ENCODE results near the gene IGIP. TPM values are rescaled to one million over a fixed set of nuclear protein-coding genes. Genes with fewer than 3 reads are reported as not detected.

Gene IGIP
- total and polyA plus RNA-seq, 8 donors: 2.6 to 8.0 (median 5.8) TPM

DNA sequence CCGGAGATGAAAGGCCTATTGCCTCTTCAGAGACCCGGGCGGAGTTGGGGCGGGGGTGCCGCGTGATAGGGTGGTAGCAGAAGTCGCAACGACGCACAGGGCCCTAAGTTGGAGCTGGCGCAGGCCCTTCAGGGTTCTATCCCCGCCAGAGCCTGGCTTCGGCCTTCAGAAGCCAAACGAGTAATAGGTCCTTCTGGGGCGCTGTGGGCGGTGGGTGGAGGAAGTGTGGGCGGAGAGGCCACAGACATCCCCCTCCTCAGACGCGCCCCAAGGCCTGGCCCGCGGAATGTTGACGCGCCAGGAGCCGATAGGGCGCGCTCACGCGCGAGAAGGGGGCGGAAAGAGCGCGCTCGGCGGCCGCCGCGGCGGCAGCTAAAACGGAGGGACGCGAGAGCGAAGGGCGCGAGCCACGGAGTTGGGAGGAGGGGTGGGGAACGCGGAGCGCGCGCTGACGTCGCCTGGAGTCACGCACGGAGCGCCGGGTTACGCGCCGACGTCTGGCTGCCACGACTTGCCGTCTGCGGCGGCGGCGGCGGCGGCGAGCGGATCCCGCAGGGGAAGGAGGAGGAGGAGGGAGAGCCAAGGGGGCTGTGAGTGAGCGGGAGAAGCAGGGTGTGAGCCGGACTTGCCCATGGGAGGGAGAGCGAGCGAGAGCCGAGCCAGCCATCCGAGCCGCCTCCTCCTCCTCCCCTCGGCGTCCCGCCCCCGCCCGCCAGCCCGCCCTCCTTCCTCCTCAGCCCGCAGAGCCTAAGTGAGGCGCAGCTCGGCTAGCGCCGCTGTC lies 18.2 kb upstream of the IGIP start:
- ATAC-seq: peak; percentile 89 to 96 (median 94)
- no peak for FAIRE-seq
- Histone ChIP-seq H3K4me3 (peak overlapping the region; percentile 55 to 69 (median 65)), H3K9me3 (no peaks in the 10 kb centered on the region), H3K4me1 (peaks cover 17 to 27% (median 17%) of the 10 kb centered on the region in 3 donors), H3K36me3 (no peaks in the 10 kb centered on the region), H3K27me3 (no peaks in the 10 kb centered on the region), H3K27ac (peak overlapping the region; percentile 96 to 99 (median 97))
- TF ChIP-seq, protein P1, sequence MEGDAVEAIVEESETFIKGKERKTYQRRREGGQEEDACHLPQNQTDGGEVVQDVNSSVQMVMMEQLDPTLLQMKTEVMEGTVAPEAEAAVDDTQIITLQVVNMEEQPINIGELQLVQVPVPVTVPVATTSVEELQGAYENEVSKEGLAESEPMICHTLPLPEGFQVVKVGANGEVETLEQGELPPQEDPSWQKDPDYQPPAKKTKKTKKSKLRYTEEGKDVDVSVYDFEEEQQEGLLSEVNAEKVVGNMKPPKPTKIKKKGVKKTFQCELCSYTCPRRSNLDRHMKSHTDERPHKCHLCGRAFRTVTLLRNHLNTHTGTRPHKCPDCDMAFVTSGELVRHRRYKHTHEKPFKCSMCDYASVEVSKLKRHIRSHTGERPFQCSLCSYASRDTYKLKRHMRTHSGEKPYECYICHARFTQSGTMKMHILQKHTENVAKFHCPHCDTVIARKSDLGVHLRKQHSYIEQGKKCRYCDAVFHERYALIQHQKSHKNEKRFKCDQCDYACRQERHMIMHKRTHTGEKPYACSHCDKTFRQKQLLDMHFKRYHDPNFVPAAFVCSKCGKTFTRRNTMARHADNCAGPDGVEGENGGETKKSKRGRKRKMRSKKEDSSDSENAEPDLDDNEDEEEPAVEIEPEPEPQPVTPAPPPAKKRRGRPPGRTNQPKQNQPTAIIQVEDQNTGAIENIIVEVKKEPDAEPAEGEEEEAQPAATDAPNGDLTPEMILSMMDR (IDR thresholded peaks at IDR 0.05): no peak
- intact Hi-C loops (cut with DNase I): no loop called here
- peak; percentile 92 to 97 (median 94) for DNase-seq
- 0% methylated on average over 55 to 85 of the region's 88 CpGs for WGBS, 2 donors

DNA sequence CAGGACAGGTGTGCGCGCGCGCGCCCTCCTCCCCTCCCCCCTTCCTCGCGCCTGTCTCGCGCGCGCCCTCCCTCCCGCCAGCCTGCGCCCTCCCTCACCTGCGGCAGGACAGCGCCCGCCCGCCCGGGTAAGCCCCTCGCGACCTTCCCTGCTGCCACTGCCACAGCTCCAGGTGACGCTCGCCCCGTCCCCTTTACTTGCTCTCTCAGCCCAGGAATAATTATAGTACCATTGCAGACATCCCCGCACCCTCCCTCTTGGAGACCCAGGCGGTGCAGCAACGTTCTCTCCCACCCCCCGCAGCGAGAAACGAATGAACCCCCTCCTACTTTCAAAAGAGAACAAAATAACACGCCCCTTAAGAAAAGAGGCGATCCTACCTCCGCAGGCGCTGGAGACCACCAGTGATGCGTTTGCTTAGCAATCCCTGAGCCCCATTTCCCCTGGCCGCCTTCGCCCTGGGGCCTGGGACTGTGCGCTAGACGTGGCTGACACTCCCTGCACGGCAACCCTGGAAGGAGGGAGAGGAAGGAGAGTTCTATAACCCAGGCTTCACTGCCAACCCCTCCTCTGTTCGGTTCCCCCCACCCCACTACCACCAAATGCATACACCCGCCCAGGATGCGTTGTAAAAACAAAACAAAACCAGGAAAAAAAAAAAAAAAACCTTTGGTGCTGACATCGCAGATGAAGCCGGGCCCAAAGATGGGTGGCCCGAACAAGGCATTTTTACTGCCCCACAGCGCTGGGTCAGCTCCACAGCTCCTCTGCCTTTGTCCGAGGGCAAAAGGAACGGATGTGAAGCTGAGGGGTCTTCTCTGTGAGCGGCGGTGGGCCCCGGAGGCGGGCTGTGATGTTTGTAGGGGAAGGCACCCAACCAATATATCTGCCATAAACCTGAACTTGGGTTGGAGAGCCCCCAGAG lies 17.4 kb upstream of the IGIP start:
- FAIRE-seq (no peak), ATAC-seq (peak; percentile 7 to 32 (median 26)), DNase-seq (peak; percentile 41 to 94 (median 50))
- Histone ChIP-seq H3K9me3 (no peaks in the 10 kb centered on the region), H3K36me3 (no peaks in the 10 kb centered on the region), H3K27me3 (no peaks in the 10 kb centered on the region), H3K27ac (peak overlapping the region; percentile 96 to 99 (median 97)), H3K4me3 (peak overlapping the region; percentile 55 to 69 (median 65)), H3K4me1 (peaks cover 17 to 27% (median 21%) of the 10 kb centered on the region in 3 donors)
- TF ChIP-seq, protein P1 (IDR thresholded peaks at IDR 0.05): no peak
- 1% methylated on average over 40 to 52 of the region's 52 CpGs for WGBS, 2 donors
- intact Hi-C loops (cut with DNase I): no loop called here

DNA sequence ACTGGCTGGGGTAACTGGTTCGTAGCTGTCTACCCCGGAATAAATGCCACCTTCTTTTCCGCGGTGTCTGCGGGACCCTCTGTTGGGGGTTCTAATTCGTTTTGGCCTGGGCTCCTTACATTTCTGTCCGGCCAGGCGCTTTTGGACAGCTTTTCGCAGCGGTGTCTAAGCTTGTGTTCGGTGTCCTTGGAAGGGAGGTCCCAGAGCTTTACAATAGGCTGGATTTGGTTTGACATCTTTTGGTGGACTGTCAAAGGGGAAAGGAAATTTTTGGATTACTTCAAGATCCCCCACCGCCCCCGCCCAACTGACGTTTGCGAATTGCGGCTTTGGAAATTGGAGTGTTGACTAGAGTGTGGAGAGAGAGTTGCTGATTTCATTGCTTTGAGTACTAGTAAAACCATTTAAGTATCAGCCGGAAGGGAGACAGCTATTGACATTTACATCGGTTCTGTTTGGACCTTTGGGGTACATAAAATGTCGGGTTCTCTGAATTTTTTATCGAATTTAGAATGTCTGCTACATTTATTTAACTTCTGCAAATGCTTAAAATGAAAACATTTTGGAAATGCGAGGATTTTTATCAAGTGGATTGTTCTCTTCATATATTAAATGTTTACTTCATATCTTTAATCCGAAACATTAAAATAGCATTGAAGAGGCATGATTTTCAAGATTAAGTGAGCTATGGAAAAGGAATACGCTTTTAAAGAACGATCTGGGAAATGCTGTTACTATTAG lies 16.5 kb upstream of the IGIP start:
- 13 to 16% methylated on average over 24 of the region's 24 CpGs for WGBS, 2 donors
- ATAC-seq (no peak), FAIRE-seq (no peak), DNase-seq (peak in 3 of 6 donors; percentile 15 to 62 (median 20))
- TF ChIP-seq, protein P1 (IDR thresholded peaks at IDR 0.05): no peak
- intact Hi-C loops (cut with DNase I): no loop called here
- Histone ChIP-seq H3K4me1 (peaks cover 17 to 27% (median 21%) of the 10 kb centered on the region in 3 donors), H3K4me3 (peak overlapping the region; percentile 55 to 69 (median 65)), H3K27ac (peak overlapping the region in 3 of 4 donors; percentile 96 to 99 (median 97)), H3K36me3 (no peaks in the 10 kb centered on the region), H3K9me3 (no peaks in the 10 kb centered on the region), H3K27me3 (no peaks in the 10 kb centered on the region)

DNA sequence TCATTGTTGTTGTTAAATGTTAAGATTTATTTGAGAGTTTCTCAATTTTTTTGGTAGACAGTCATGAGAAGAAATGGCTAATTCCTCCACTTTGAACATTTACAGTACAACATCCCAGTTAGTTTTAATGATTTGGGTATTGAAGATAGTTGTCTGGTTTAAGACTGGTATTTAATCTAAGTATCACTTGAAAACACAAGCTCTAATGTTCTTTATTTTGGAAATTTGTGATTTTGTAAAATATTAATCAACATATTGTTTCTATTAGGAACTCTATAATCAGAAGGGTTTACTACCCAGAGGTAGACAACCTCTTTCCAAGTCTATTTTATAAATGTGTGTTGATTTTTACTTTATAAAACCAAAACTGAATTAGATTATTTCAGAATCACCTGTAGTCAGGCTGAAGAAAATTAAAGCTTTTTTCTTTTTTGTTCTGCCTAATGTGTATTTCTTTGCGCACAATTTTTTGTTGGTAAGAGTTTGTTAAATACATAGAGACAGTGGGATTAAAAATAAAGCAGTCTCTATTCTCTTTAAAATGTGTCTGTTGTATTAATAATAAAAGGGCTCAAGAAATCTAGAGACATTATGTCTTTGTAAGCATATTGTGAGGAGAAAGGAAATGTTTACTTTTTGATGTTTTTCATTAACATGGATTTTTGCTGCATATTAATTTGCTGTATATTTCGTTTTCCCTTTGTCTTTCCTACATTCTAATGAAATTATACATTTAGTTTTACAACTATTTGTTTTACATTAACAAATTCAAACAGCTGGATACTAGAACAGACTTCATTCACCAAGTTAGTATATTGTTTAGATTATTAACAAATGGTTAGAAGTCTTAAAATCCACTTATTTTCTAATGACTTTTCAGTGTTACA lies 15.7 kb upstream of the IGIP start:
- H3K9me3 ChIP-seq: no peaks in the 10 kb centered on the region
- WGBS, 2 donors: 60 to 69% methylated on average over 2 of the region's 2 CpGs
- DNase-seq (no peak), FAIRE-seq (no peak), ATAC-seq (no peak)
- peaks cover 17 to 27% (median 21%) of the 10 kb centered on the region in 3 donors for H3K4me1 ChIP-seq
- H3K27ac ChIP-seq: no peak overlapping the region
- H3K27me3 ChIP-seq: no peaks in the 10 kb centered on the region
- peak overlapping the region in 2 of 4 donors; percentile 64 to 66 for H3K4me3 ChIP-seq
- H3K36me3 ChIP-seq: no peaks in the 10 kb centered on the region
- intact Hi-C loops (cut with DNase I): no loop called here
- TF ChIP-seq, protein P1 (IDR thresholded peaks at IDR 0.05): no peak

Measured in pancreas (tissue), 10 donors.